Osteoblast (primary cell): Measurements from ENCODE around the gene TSPAN33. TPM values are rescaled to one million over a fixed set of nuclear protein-coding genes. Genes with fewer than 3 reads are reported as not detected.

ENCODE experiments used
- DNase-seq: peaks from one replicate; pipeline ENCODE4 v3.0.0; 2011; ENCODE audit warnings: low spot score, mixed read lengths; ENCODE audit not compliant: insufficient read length; ENCODE audit errors: missing footprints
- H2AFZ ChIP-seq: 2 replicates; pipeline ENCODE4 v1.6.0; 2011; ENCODE audit warnings: mild to moderate bottlenecking, low read length
- H3K27ac ChIP-seq: 2 replicates; pipeline ENCODE4 v1.5.1; 2011; ENCODE audit warnings: mild to moderate bottlenecking, low read depth, low read length, moderate library complexity
- H3K27me3 ChIP-seq: 2 replicates; pipeline ENCODE4 v1.6.0; 2012; ENCODE audit warnings: mild to moderate bottlenecking, control low read depth, inconsistent platforms, low read length, moderate library complexity; ENCODE audit not compliant: insufficient read depth
- H3K36me3 ChIP-seq: 2 replicates; pipeline ENCODE4 v1.5.1; 2011; ENCODE audit warnings: mild to moderate bottlenecking, low read length, control low read depth, moderate library complexity; ENCODE audit not compliant: insufficient read depth
- H3K4me1 ChIP-seq: 2 replicates; pipeline ENCODE4 v1.5.1; 2011; ENCODE audit warnings: mild to moderate bottlenecking, low read length, control low read depth, moderate library complexity; ENCODE audit not compliant: insufficient read depth
- H3K4me2 ChIP-seq: 2 replicates; pipeline ENCODE4 v1.6.0; 2011; ENCODE audit warnings: mild to moderate bottlenecking, low read length; ENCODE audit not compliant: insufficient read depth
- H3K4me3 ChIP-seq: fragments of 200-600 bp; sonication (generic); 3 replicates; pipeline ENCODE4 v1.5.1; 2012; ENCODE audit warnings: mild to moderate bottlenecking, low read length, inconsistent platforms; ENCODE audit not compliant: insufficient read depth
- H3K79me2 ChIP-seq: 2 replicates; pipeline ENCODE4 v1.6.0; 2012; ENCODE audit warnings: mild to moderate bottlenecking, low read length, control low read depth, inconsistent platforms; ENCODE audit not compliant: insufficient read depth
- H3K9me3 ChIP-seq: 2 replicates; pipeline ENCODE4 v1.5.1; 2011; ENCODE audit warnings: low read depth, low read length, control low read depth
- H4K20me1 ChIP-seq: 2 replicates; pipeline ENCODE4 v1.6.0; 2012; ENCODE audit warnings: mild to moderate bottlenecking, low read length, control low read depth; ENCODE audit not compliant: insufficient read depth
- CTCF ChIP-seq: IDR thresholded peaks from 2 replicates; pipeline ENCODE4 v1.5.1; 2011; ENCODE audit warnings: mild to moderate bottlenecking, low read depth, low read length, moderate library complexity; ENCODE audit errors: extremely low read depth
- total RNA-seq: library from RNA; depleted of rRNA; stranded (reverse); fragments of >200 nt; gene quantifications from 2 replicates; pipeline ENCODE4 v1.2.3, GENCODE V29; 2012

TSPAN33 gene
- total RNA-seq, 1 donor: 0.36 TPM

DNA sequence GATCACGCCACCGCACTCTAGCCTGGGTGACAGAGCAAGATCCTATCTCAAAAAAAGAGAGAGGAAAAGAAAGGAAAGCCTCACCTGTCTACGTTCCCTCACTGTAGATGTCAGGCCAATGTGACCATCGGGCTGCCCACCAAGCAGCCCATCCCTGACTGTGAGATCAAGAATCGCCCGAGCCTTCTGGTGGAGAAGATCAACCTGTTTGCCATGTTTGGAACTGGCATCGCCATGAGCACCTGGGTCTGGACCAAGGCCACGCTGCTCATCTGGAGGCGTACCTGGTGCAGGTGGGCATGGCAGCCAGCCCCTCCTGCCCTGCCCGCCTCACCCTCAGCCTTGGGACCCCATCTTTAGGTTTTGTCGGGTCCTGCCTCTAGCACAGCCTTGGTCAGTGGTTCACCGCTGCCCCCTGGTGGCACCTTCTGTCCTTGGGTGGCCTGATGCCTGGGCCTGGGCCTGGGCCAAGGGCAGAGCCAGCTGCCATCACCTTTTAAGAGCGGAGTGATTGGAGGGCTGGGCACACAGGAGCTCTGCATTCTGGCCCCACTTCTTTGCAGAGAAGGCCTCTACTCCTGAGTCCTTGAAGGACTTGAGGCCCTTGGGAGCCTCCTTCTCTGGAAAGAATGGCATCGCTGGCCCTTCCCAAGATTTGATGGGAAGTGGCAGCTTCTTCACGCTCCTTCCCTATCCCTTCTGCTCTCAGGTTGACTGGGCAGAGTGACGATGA, 65.9 kb downstream of the TSPAN33 start:
- H3K4me2 ChIP-seq: no peak overlapping the region
- no peaks in the 10 kb centered on the region for H3K27me3 ChIP-seq
- peak; percentile 97 for DNase-seq
- peak; percentile 80 for TF ChIP-seq CTCF
- H3K27ac ChIP-seq: no peak overlapping the region
- H3K36me3 ChIP-seq: no peaks in the 10 kb centered on the region
- H3K9me3 ChIP-seq: no peaks in the 10 kb centered on the region
- no peak overlapping the region for H2AFZ ChIP-seq
- peaks cover 5% of the 10 kb centered on the region for H4K20me1 ChIP-seq
- no peaks in the 10 kb centered on the region for H3K79me2 ChIP-seq
- no peak overlapping the region for H3K4me3 ChIP-seq
- no peaks in the 10 kb centered on the region for H3K4me1 ChIP-seq

GRCh38 chr7:129210989-129211312, 66.4 kb downstream of the TSPAN33 start:
- Histone ChIP-seq H3K27me3 (no peaks in the 10 kb centered on the region), H3K79me2 (no peaks in the 10 kb centered on the region), H3K27ac (no peak overlapping the region), H3K4me3 (no peak overlapping the region), H2AFZ (no peak overlapping the region), H3K4me1 (no peaks in the 10 kb centered on the region), H3K36me3 (no peaks in the 10 kb centered on the region), H3K4me2 (no peak overlapping the region), H3K9me3 (no peaks in the 10 kb centered on the region), H4K20me1 (peaks cover 5% of the 10 kb centered on the region)
- TF ChIP-seq CTCF: no peak
- no peak for DNase-seq

GRCh38 chr7:129212126-129212525, 67.6 kb downstream of the TSPAN33 start:
- Histone ChIP-seq H2AFZ (no peak overlapping the region), H3K4me1 (no peaks in the 10 kb centered on the region), H4K20me1 (peaks cover 5% of the 10 kb centered on the region), H3K27me3 (no peaks in the 10 kb centered on the region), H3K4me2 (no peak overlapping the region), H3K9me3 (no peaks in the 10 kb centered on the region), H3K36me3 (no peaks in the 10 kb centered on the region), H3K4me3 (no peak overlapping the region), H3K27ac (no peak overlapping the region), H3K79me2 (no peaks in the 10 kb centered on the region)
- no peak for TF ChIP-seq CTCF
- DNase-seq: no peak

DNA sequence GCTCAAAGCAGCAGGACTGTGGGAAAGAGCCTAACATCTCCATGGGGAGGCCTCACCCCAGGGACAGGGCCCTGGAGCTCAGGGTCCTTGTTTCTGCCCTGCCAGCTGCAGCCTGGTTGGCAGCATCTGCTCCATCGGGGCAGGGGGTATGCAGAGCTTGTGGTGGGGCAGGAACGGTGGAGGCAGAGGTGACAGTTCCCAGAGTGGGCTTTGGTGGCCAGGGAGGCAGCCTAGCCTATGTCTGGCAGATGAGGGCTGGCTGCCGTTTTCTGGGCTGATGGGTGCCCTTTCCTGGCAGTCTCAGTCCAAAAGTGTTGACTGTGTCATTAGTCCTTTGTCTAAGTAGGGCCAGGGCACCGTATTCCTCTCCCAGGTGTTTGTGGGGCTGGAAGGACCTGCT, 68.1 kb downstream of the TSPAN33 start:
- DNase-seq: no peak
- no peaks in the 10 kb centered on the region for H3K27me3 ChIP-seq

More for the DNA sequence above, 68.1 kb downstream of the TSPAN33 start:
- H2AFZ ChIP-seq: no peak overlapping the region
- H3K36me3 ChIP-seq: no peaks in the 10 kb centered on the region
- no peak overlapping the region for H3K27ac ChIP-seq
- H3K4me2 ChIP-seq: no peak overlapping the region
- no peaks in the 10 kb centered on the region for H3K79me2 ChIP-seq
- no peak overlapping the region for H3K4me3 ChIP-seq
- H3K4me1 ChIP-seq: no peaks in the 10 kb centered on the region
- H4K20me1 ChIP-seq: peaks cover 5% of the 10 kb centered on the region
- TF ChIP-seq CTCF: no peak
- no peaks in the 10 kb centered on the region for H3K9me3 ChIP-seq
